TTC549 (cell line): ENCODE results near the gene CELA1.

Source experiments
- FAIRE-seq: peaks from 2 replicates; lab custom pipeline; 2012; peaks lifted over from hg19 to GRCh38; lab: Jason Lieb, UNC

Gene CELA1

GRCh38 chr12:51374361-51374760 is 27.9 kb upstream of the CELA1 start:
- FAIRE-seq, result no peak

GRCh38 chr12:51373187-51373586 is 26.7 kb upstream of the CELA1 start:
- no peak for FAIRE-seq

GRCh38 chr12:51372021-51372420 is 25.5 kb upstream of the CELA1 start:
- no peak for FAIRE-seq

GRCh38 chr12:51371295-51371953 is 24.9 kb upstream of the CELA1 start:
- no peak for FAIRE-seq

GRCh38 chr12:51370667-51371066 is 24.2 kb upstream of the CELA1 start:
- no peak for FAIRE-seq

- no peak for FAIRE-seq
Measured at GRCh38 chr12:51369581-51369980, 23.1 kb upstream of the CELA1 start.

GRCh38 chr12:51368640-51369517 is 22.4 kb upstream of the CELA1 start:
- FAIRE-seq, result no peak

- no peak for FAIRE-seq
Measured at GRCh38 chr12:51365276-51365675, 18.8 kb upstream of the CELA1 start.

- FAIRE-seq, result no peak
Measured at GRCh38 chr12:51364001-51364400, 17.5 kb upstream of the CELA1 start.

GRCh38 chr12:51362747-51363342 is 16.4 kb upstream of the CELA1 start:
- no peak for FAIRE-seq

- FAIRE-seq, result no peak
Measured at GRCh38 chr12:51362307-51362706, 15.8 kb upstream of the CELA1 start.

GRCh38 chr12:51361161-51362016 is 14.9 kb upstream of the CELA1 start:
- no peak for FAIRE-seq

- FAIRE-seq, result no peak
Measured at GRCh38 chr12:51360315-51360714, 13.8 kb upstream of the CELA1 start.

- no peak for FAIRE-seq
Measured at GRCh38 chr12:51359851-51360250, 13.4 kb upstream of the CELA1 start.

GRCh38 chr12:51358496-51358895 is 12.0 kb upstream of the CELA1 start:
- FAIRE-seq, result no peak

GRCh38 chr12:51357374-51358047 is 11.0 kb upstream of the CELA1 start:
- FAIRE-seq, result no peak

- FAIRE-seq, result no peak
Measured at GRCh38 chr12:51351913-51352532, 5.5 kb upstream of the CELA1 start.

- no peak for FAIRE-seq
Measured at GRCh38 chr12:51349026-51349425, 2.5 kb upstream of the CELA1 start.

- FAIRE-seq, result no peak
Measured at GRCh38 chr12:51348116-51348515, 1.6 kb upstream of the CELA1 start.

- no peak for FAIRE-seq
Measured at GRCh38 chr12:51345681-51346080, 798 bp downstream of the CELA1 start.

- FAIRE-seq, result no peak
Measured at GRCh38 chr12:51343201-51343600, 3.3 kb downstream of the CELA1 start.
